Mesenchymal stem cell (in vitro differentiated cells and primary cell): Measurements from ENCODE around the gene PPTC7. TPM values are rescaled to one million over a fixed set of nuclear protein-coding genes. Genes with fewer than 3 reads are reported as not detected.

Experiments
- DNase-seq: peaks from one replicate; pipeline ENCODE4 v3.0.0-alpha.2; 2013
- H2AFZ ChIP-seq: one replicate; pipeline ENCODE4 v1.6.1; 2013; ENCODE audit warnings: low read depth, mild to moderate bottlenecking, control low read depth, inconsistent platforms, low read length, moderate library complexity
- H2AK5ac ChIP-seq: 2 replicates; pipeline ENCODE4 v1.6.1; 2013; ENCODE audit warnings: low read length, moderate library complexity, mild to moderate bottlenecking, inconsistent platforms; ENCODE audit not compliant: severe bottlenecking
- H2BK120ac ChIP-seq: one replicate; pipeline ENCODE4 v1.6.1; 2013; ENCODE audit warnings: low read depth, mild to moderate bottlenecking, inconsistent platforms, low read length, moderate library complexity
- H2BK12ac ChIP-seq, 2 experiments: one replicate each; pipeline ENCODE4 v1.6.1; 2013; ENCODE audit warnings: inconsistent platforms in 2 of 2, low read length in 2 of 2, mild to moderate bottlenecking in 2 of 2, moderate library complexity in 2 of 2, control low read depth in 1 of 2
- H2BK15ac ChIP-seq: one replicate; pipeline ENCODE4 v1.6.1; 2013; ENCODE audit warnings: mild to moderate bottlenecking, low read depth, inconsistent platforms; ENCODE audit not compliant: poor library complexity, severe bottlenecking
- H2BK5ac ChIP-seq: 2 replicates; pipeline ENCODE4 v1.6.1; 2013; ENCODE audit warnings: low read depth, mild to moderate bottlenecking, low read length, control low read depth, inconsistent platforms; ENCODE audit not compliant: poor library complexity, severe bottlenecking
- H3K14ac ChIP-seq, 2 experiments: one replicate each; pipeline ENCODE4 v1.6.1; 2013; ENCODE audit warnings: inconsistent platforms in 2 of 2, low read length in 2 of 2, control low read depth in 1 of 2, mild to moderate bottlenecking in 1 of 2, moderate library complexity in 1 of 2
- H3K18ac ChIP-seq, 2 experiments: one replicate each; pipeline ENCODE4 v1.6.1; 2013; ENCODE audit warnings: inconsistent platforms in 2 of 2, low read length in 2 of 2, control low read depth in 1 of 2, low read depth in 1 of 2, mild to moderate bottlenecking in 1 of 2
- H3K23ac ChIP-seq, 2 experiments: one replicate each; pipeline ENCODE4 v1.6.1; 2013; ENCODE audit warnings: inconsistent platforms in 2 of 2, low read length in 2 of 2, mild to moderate bottlenecking in 2 of 2, moderate library complexity in 2 of 2, control low read depth in 1 of 2
- H3K27ac ChIP-seq: 2 replicates; pipeline ENCODE4 v1.5.1; 2013; ENCODE audit warnings: mild to moderate bottlenecking, moderate library complexity, low read length, control low read depth, inconsistent platforms; ENCODE audit not compliant: poor library complexity, severe bottlenecking
- H3K27me3 ChIP-seq, 2 experiments: 2 replicates each; pipeline versions ENCODE4 v1.6.1 to v1.7.0; 2013; ENCODE audit warnings: low read length in 2 of 2, mild to moderate bottlenecking in 2 of 2, moderate library complexity in 2 of 2, control low read depth in 1 of 2, inconsistent platforms in 1 of 2; ENCODE audit not compliant: control insufficient read depth in 1 of 2, insufficient read depth in 1 of 2
- H3K36me3 ChIP-seq, 2 experiments: 2 replicates each; pipeline versions ENCODE4 v1.6.1 to v1.7.0; 2013; ENCODE audit warnings: low read length in 2 of 2, control low read depth in 1 of 2, inconsistent platforms in 1 of 2, low read depth in 1 of 2, mild to moderate bottlenecking in 1 of 2; ENCODE audit not compliant: insufficient read depth in 2 of 2, control insufficient read depth in 1 of 2
- H3K4ac ChIP-seq, 2 experiments: one replicate each; pipeline ENCODE4 v1.6.1; 2013; ENCODE audit warnings: inconsistent platforms in 2 of 2, low read length in 2 of 2, mild to moderate bottlenecking in 2 of 2, moderate library complexity in 2 of 2, control low read depth in 1 of 2, low read depth in 1 of 2
- H3K4me1 ChIP-seq: 2 replicates; pipeline ENCODE4 v1.6.1; 2013; ENCODE audit warnings: low read depth, low read length, control low read depth; ENCODE audit not compliant: control insufficient read depth, insufficient read depth
- H3K4me2 ChIP-seq: 2 replicates; pipeline ENCODE4 v1.6.1; 2013; ENCODE audit warnings: low read length, mild to moderate bottlenecking, inconsistent platforms; ENCODE audit not compliant: poor library complexity, severe bottlenecking
- H3K4me3 ChIP-seq, 2 experiments: 2 replicates each; pipeline versions ENCODE4 v1.5.1 to v1.7.0; 2013; ENCODE audit warnings: low read length in 2 of 2, mild to moderate bottlenecking in 2 of 2, control low read depth in 1 of 2, low read depth in 1 of 2; ENCODE audit not compliant: insufficient read depth in 1 of 2
- H3K79me1 ChIP-seq: replicated peaks from 2 replicates; pipeline ENCODE4 v1.6.1; 2013; ENCODE audit warnings: mild to moderate bottlenecking, control low read depth, low read length, inconsistent platforms; ENCODE audit not compliant: poor library complexity, severe bottlenecking
- H3K9ac ChIP-seq: 2 replicates; pipeline ENCODE4 v1.7.0; 2013; ENCODE audit warnings: mild to moderate bottlenecking, low read length, moderate library complexity
- H3K9me3 ChIP-seq: 2 replicates; pipeline ENCODE4 v1.7.0; 2013; ENCODE audit warnings: mild to moderate bottlenecking, low read length; ENCODE audit not compliant: control insufficient read depth
- H4K8ac ChIP-seq: one replicate; pipeline ENCODE4 v1.6.1; 2013; ENCODE audit warnings: inconsistent platforms, mild to moderate bottlenecking, low read length, moderate library complexity
- H4K91ac ChIP-seq: one replicate; pipeline ENCODE4 v1.6.1; 2013; ENCODE audit warnings: mild to moderate bottlenecking, low read length, inconsistent platforms
- WGBS: methylation state at CpG from one replicate; pipeline ENCODE4 v1.1.7; 2013; ENCODE audit warnings: mixed read lengths; 5-methylcytosine and 5-hydroxymethylcytosine counted together
- small RNA-seq: library from polyadenylated mRNA; stranded (forward); fragments of <200 nt; extraction: miRNeasy Mini kit (QIAGEN cat#:217004); gene quantifications from one replicate; pipeline ENCODE3, GENCODE V24; 2013; ENCODE audit warnings: low read depth

The PPTC7 gene

DNA sequence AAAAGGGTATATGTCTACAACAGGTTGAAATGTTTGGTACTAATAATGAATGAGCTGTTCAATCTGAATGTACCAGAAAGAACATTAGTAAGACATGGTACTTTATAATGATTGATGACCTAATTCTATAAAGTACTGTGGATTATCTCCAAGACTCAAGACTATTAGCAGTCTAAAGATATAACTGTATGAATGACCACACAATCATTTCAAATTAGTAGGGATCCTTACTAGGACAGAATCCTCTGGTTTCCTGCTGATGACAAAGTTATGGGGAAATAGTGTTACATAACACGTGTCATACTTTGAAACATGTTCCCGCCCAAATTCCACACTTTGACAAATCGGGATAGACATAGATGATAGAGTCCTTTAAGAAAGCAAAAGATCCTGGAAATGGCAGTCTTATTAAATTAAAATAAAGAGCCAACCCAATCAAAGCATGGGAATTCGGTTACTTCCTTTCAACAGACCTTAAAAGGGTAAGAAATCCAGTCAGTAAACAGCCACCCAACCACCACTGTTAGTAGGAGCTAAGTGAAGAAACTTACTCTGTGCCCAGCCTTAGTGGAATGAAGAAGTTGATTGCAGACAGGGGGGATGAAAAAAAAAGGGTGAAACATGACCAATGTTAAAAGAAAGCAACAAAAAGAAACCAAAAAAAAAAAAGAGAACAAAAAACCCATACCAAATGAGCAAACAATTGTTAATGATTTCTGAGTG is 84.0 kb downstream of the PPTC7 start:
- H3K4ac ChIP-seq: no peak overlapping the region
- no peak overlapping the region for H3K18ac ChIP-seq
- no peak overlapping the region for H3K14ac ChIP-seq
- no peak overlapping the region for H2BK120ac ChIP-seq
- DNase-seq: peak; percentile 37
- peaks cover 3% of the 10 kb centered on the region for H3K79me1 ChIP-seq
- no peak overlapping the region for H2AK5ac ChIP-seq
- H2AFZ ChIP-seq: no peak overlapping the region
- H3K4me2 ChIP-seq: no peak overlapping the region
- no peak overlapping the region for H4K8ac ChIP-seq
- no peak overlapping the region for H3K27ac ChIP-seq
- no peak overlapping the region for H2BK15ac ChIP-seq
- no peak overlapping the region for H2BK12ac ChIP-seq
- no peak overlapping the region for H4K91ac ChIP-seq
- no peaks in the 10 kb centered on the region for H3K27me3 ChIP-seq
- no peak overlapping the region for H2BK5ac ChIP-seq
- peaks cover 10 to 35% of the 10 kb centered on the region in 2 experiments for H3K36me3 ChIP-seq
- WGBS: no CpG with 5 or more reads among the region's 4 CpGs
- H3K9me3 ChIP-seq: no peaks in the 10 kb centered on the region
- H3K4me3 ChIP-seq: no peak overlapping the region
- H3K23ac ChIP-seq: no peak overlapping the region
- peaks cover 8% of the 10 kb centered on the region for H3K4me1 ChIP-seq
- H3K9ac ChIP-seq: peak overlapping the region; percentile 98

Small RNA genes within 50 kb of the gene (small RNA-seq; reads per million reads assigned to genes)
- gene RF00278 (not detected), gene RN7SL387P (not detected)
